ENCODE measurements around the gene PRSS1.

The PRSS1 gene

DNA sequence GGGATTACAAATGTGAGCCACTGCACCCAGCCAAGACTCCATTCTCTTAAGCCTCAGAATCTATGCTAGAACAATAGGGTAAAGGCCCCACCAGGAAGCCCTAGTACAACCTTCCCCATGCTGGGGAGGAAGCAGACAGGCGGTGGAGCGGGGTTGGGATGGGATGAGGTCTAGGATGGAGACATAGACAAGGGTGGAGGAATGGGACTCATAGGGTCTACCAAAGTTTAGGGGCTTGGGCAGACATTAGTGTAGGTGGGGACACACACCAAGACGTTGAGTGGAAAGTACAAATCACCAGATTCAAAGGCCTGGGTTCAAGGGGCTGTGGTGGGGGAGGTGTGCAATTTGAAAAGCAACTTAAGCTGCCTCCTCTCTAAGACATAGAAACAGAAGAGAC, 40.8 kb downstream of the PRSS1 start:
- no peak for DNase-seq (ENCODE audit: low read depth, low spot score)
- TF ChIP-seq, protein P1, sequence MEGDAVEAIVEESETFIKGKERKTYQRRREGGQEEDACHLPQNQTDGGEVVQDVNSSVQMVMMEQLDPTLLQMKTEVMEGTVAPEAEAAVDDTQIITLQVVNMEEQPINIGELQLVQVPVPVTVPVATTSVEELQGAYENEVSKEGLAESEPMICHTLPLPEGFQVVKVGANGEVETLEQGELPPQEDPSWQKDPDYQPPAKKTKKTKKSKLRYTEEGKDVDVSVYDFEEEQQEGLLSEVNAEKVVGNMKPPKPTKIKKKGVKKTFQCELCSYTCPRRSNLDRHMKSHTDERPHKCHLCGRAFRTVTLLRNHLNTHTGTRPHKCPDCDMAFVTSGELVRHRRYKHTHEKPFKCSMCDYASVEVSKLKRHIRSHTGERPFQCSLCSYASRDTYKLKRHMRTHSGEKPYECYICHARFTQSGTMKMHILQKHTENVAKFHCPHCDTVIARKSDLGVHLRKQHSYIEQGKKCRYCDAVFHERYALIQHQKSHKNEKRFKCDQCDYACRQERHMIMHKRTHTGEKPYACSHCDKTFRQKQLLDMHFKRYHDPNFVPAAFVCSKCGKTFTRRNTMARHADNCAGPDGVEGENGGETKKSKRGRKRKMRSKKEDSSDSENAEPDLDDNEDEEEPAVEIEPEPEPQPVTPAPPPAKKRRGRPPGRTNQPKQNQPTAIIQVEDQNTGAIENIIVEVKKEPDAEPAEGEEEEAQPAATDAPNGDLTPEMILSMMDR (IDR thresholded peaks at IDR 0.05; ENCODE audit: insufficient read depth, low read length, missing control alignments) = no peak
- no peak overlapping the region for H3K4me3 ChIP-seq (ENCODE audit: low read depth, low read length)
- ChIA-PET POLR2A (no interaction called here), CTCF (interaction anchor here (0.8 to 12.9 kb wide), 5 partner anchors 20 to 271 kb away, joined by 3 to 222 read pairs (median 4); no protein-coding TSS in a partner anchor)

DNA sequence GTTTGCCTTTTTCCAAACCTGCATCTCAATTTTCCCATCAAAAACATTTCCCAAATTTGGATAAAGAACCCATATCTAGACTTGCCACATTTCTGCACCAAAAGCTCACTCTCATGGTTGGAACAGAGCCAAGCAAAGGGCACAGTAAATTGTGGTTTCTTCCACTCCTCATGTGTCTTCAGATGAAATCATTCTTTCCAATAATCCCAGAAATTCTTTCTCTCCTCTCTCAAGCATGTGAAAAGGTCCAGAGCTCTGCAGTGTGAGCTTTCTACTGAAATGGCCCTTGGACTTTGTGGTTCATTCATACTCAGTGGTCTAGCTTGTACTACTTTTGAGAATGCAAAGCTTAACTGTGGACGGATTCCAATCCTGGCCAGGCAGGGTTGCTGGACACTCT, 41.3 kb downstream of the PRSS1 start:
- DNase-seq (ENCODE audit: low read depth, low spot score) = no peak
- ChIA-PET CTCF (interaction anchor here (0.8 to 12.9 kb wide), 4 partner anchors 20 to 271 kb away, joined by 3 to 222 read pairs (median 4); no protein-coding TSS in a partner anchor), POLR2A (no interaction called here)
- H3K4me3 ChIP-seq (ENCODE audit: low read depth, low read length) = no peak overlapping the region
- TF ChIP-seq, protein P1 (IDR thresholded peaks at IDR 0.05; ENCODE audit: insufficient read depth, low read length, missing control alignments) = no peak

DNA sequence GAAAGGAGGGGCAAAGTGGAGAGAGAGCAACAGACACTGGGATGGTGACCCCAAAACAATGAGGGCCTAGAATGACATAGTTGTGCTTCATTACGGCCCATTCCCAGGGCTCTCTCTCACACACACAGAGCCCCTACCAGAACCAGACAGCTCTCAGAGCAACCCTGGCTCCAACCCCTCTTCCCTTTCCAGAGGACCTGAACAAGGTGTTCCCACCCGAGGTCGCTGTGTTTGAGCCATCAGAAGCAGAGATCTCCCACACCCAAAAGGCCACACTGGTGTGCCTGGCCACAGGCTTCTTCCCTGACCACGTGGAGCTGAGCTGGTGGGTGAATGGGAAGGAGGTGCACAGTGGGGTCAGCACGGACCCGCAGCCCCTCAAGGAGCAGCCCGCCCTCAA, 42.2 kb downstream of the PRSS1 start:
- CTCF ChIA-PET = interaction anchor here (1.0 to 12.9 kb wide), 4 partner anchors 8 to 308 kb away, joined by 3 to 222 read pairs (median 24); no protein-coding TSS in a partner anchor

DNA sequence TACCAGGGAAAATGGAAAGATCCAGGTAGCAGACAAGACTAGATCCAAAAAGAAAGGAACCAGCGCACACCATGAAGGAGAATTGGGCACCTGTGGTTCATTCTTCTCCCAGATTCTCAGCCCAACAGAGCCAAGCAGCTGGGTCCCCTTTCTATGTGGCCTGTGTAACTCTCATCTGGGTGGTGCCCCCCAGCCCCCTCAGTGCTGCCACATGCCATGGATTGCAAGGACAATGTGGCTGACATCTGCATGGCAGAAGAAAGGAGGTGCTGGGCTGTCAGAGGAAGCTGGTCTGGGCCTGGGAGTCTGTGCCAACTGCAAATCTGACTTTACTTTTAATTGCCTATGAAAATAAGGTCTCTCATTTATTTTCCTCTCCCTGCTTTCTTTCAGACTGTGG, 42.9 kb downstream of the PRSS1 start:
- TF ChIP-seq, protein P1 (IDR thresholded peaks at IDR 0.05; ENCODE audit: insufficient read depth, low read length, missing control alignments) = no peak
- POLR2A ChIA-PET = no interaction called here
- CTCF ChIA-PET = interaction anchor here (1.0 to 9.6 kb wide), 7 partner anchors 9 to 423 kb away, joined by 3 to 90 read pairs (median 5); no protein-coding TSS in a partner anchor
- H3K4me3 ChIP-seq (ENCODE audit: low read depth, low read length) = no peak overlapping the region
- no peak for DNase-seq (ENCODE audit: low read depth, low spot score)

More for the DNA sequence above, 42.2 kb downstream of the PRSS1 start:
- POLR2A ChIA-PET = no interaction called here
- H3K4me3 ChIP-seq (ENCODE audit: low read depth, low read length) = no peak overlapping the region
- TF ChIP-seq, protein P1 (IDR thresholded peaks at IDR 0.05; ENCODE audit: insufficient read depth, low read length, missing control alignments) = no peak
- DNase-seq (ENCODE audit: low read depth, low spot score) = no peak

DNA sequence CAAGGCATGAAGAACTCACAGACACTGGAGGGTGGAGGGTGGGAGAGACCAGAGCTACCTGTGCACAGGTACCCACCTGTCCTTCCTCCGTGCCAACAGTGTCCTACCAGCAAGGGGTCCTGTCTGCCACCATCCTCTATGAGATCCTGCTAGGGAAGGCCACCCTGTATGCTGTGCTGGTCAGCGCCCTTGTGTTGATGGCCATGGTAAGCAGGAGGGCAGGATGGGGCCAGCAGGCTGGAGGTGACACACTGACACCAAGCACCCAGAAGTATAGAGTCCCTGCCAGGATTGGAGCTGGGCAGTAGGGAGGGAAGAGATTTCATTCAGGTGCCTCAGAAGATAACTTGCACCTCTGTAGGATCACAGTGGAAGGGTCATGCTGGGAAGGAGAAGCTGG, 43.3 kb downstream of the PRSS1 start:
- POLR2A ChIA-PET = interaction anchor here (1.0 kb wide), 1 partner anchor 10 kb away, joined by 4 read pairs; no protein-coding TSS in a partner anchor
- no peak overlapping the region for H3K4me3 ChIP-seq (ENCODE audit: low read depth, low read length)
- TF ChIP-seq, protein P1 (IDR thresholded peaks at IDR 0.05; ENCODE audit: insufficient read depth, low read length, missing control alignments) = no peak
- CTCF ChIA-PET = interaction anchor here (0.8 to 9.6 kb wide), 9 partner anchors 9 to 435 kb away, joined by 3 to 90 read pairs (median 5); no protein-coding TSS in a partner anchor
- DNase-seq (ENCODE audit: low read depth, low spot score) = no peak

DNA sequence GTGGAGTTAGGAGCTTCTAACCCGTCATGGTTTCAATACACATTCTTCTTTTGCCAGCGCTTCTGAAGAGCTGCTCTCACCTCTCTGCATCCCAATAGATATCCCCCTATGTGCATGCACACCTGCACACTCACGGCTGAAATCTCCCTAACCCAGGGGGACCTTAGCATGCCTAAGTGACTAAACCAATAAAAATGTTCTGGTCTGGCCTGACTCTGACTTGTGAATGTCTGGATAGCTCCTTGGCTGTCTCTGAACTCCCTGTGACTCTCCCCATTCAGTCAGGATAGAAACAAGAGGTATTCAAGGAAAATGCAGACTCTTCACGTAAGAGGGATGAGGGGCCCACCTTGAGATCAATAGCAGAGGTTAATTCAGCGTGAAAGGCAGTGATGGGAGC, 43.9 kb downstream of the PRSS1 start:
- no peak overlapping the region for H3K4me3 ChIP-seq (ENCODE audit: low read depth, low read length)
- ChIA-PET CTCF (interaction anchor here (0.8 to 9.6 kb wide), 10 partner anchors 10 to 436 kb away, joined by 3 to 90 read pairs (median 5); no protein-coding TSS in a partner anchor), POLR2A (interaction anchor here (1.0 kb wide), 1 partner anchor 10 kb away, joined by 4 read pairs; no protein-coding TSS in a partner anchor)
- TF ChIP-seq, protein P1 (IDR thresholded peaks at IDR 0.05; ENCODE audit: insufficient read depth, low read length, missing control alignments) = no peak
- no peak for DNase-seq (ENCODE audit: low read depth, low spot score)

Measured in AG04449 (cell line).